SK-N-SH (cell line): ENCODE measurements around the gene CACNA1A. TPM values are rescaled to one million over a fixed set of nuclear protein-coding genes. Genes with fewer than 3 reads are reported as not detected.

Source experiments
- CTCF ChIA-PET: fragments of 300-600, 350-600 bp; formaldehyde crosslinking; extraction: SDS; loops from one replicate; lab custom pipeline; 2021; lab: Yijun Ruan, JAX
- POLR2A ChIA-PET: fragments of 350-600 bp; sonication (Branson Sonifier 250); formaldehyde crosslinking; extraction: SDS; loops from one replicate; lab custom pipeline; 2020; ENCODE audit warnings: antibody characterized with exemption, inconsistent platforms; lab: Yijun Ruan, JAX
- DNase-seq: peaks from one replicate; pipeline ENCODE4 v3.0.0; 2012
- H2AFZ ChIP-seq: fragments of 200-600 bp; sonication (generic); 2 replicates; pipeline ENCODE4 v1.8.1; 2016; ENCODE audit warnings: antibody characterized with exemption, mild to moderate bottlenecking, low read depth
- H3F3A ChIP-seq: fragments of 200-600 bp; sonication (generic); replicated peaks from 2 replicates; pipeline ENCODE3; 2016; ENCODE audit warnings: antibody characterized with exemption, mild to moderate bottlenecking; ENCODE audit not compliant: insufficient read depth
- H3K27ac ChIP-seq, 2 experiments: fragments of 200-500 bp in 1 of 2; fragments of 200-600 bp in 1 of 2; sonication (Bioruptor generic) in 1 of 2; sonication (generic), shearing (Covaris generic) in 1 of 2; 2 replicates each; pipeline versions ENCODE4 v1.5.1 to v1.6.1; 2014 to 2016; ENCODE audit warnings: low read depth in 2 of 2, inconsistent platforms in 1 of 2, low read length in 1 of 2, mild to moderate bottlenecking in 1 of 2, mixed read lengths in 1 of 2
- H3K27me3 ChIP-seq: fragments of 200-600 bp; sonication (generic), shearing (Covaris generic); 2 replicates; pipeline ENCODE4 v1.6.1; 2016; ENCODE audit warnings: mixed run types; ENCODE audit not compliant: insufficient read depth
- H3K36me3 ChIP-seq, 2 experiments: fragments of 200-500 bp in 1 of 2; fragments of 200-600 bp in 1 of 2; sonication (Bioruptor generic) in 1 of 2; sonication (generic) in 1 of 2; replicated peaks in 1 of 2; 2 replicates each; pipeline versions ENCODE3 to v1.5.1; 2014 to 2016; ENCODE audit warnings: low read length in 1 of 2, mild to moderate bottlenecking in 1 of 2; ENCODE audit not compliant: insufficient read depth in 2 of 2, control insufficient read depth in 1 of 2
- H3K4me1 ChIP-seq, 2 experiments: fragments of 200-500 bp in 1 of 2; fragments of 200-600 bp in 1 of 2; sonication (Bioruptor generic) in 1 of 2; sonication (generic), shearing (Covaris generic) in 1 of 2; 2 replicates each; pipeline versions ENCODE4 v1.5.1 to v1.6.1; 2014 to 2016; ENCODE audit warnings: low read depth in 1 of 2, low read length in 1 of 2, mixed run types in 1 of 2; ENCODE audit not compliant: insufficient read depth in 2 of 2, control insufficient read depth in 1 of 2
- H3K4me2 ChIP-seq: fragments of 200-600 bp; sonication (generic), shearing (Covaris generic); 2 replicates; pipeline ENCODE4 v1.6.1; 2017; ENCODE audit warnings: mixed run types
- H3K4me3 ChIP-seq, 2 experiments: fragments of 200-500 bp in 1 of 2; fragments of 200-600 bp in 1 of 2; sonication (Bioruptor generic) in 1 of 2; sonication (generic), shearing (Covaris generic) in 1 of 2; 2 replicates each; pipeline versions ENCODE4 v1.5.1 to v1.8.1; 2014 to 2016; ENCODE audit warnings: low read depth in 2 of 2, inconsistent platforms in 1 of 2, low read length in 1 of 2, mild to moderate bottlenecking in 1 of 2, mixed read lengths in 1 of 2, moderate library complexity in 1 of 2
- H3K79me2 ChIP-seq: fragments of 200-600 bp; sonication (generic); 2 replicates; pipeline ENCODE4 v1.8.1; 2017; ENCODE audit warnings: mild to moderate bottlenecking; ENCODE audit not compliant: insufficient read depth
- H3K9ac ChIP-seq: fragments of 200-600 bp; sonication (generic); 2 replicates; pipeline ENCODE4 v1.6.1; 2017; ENCODE audit warnings: mixed run types
- H3K9me2 ChIP-seq: fragments of 200-600 bp; sonication (generic); 2 replicates; pipeline ENCODE4 v1.6.1; 2017; ENCODE audit warnings: mixed run types
- H3K9me3 ChIP-seq: fragments of 200-600 bp; sonication (generic); 2 replicates; pipeline ENCODE4 v1.6.1; 2017; ENCODE audit warnings: mixed run types, mild to moderate bottlenecking, moderate library complexity
- H4K20me1 ChIP-seq: fragments of 200-600 bp; sonication (generic); 2 replicates; pipeline ENCODE4 v1.6.1; 2017; ENCODE audit warnings: mild to moderate bottlenecking, mixed run types; ENCODE audit not compliant: insufficient read depth
- CHD2 ChIP-seq: fragments of 150-350 bp; IDR thresholded peaks from 2 replicates; pipeline ENCODE4 v1.6.1; 2018; ENCODE audit warnings: low read length; ENCODE audit not compliant: partially characterized antibody
- ELF1 ChIP-seq: IDR thresholded peaks from 2 replicates; pipeline ENCODE4 v1.4.0; 2012
- EZH2phosphoT487 ChIP-seq: fragments of 200-600 bp; sonication (generic); IDR thresholded peaks from 2 replicates; pipeline ENCODE4 v1.6.1; 2017; ENCODE audit warnings: low read depth, mixed run types, mild to moderate bottlenecking, antibody characterized with exemption, moderate library complexity, borderline replicate concordance
- IRF3 ChIP-seq: fragments of 150-350 bp; IDR thresholded peaks from 2 replicates; pipeline ENCODE4 v1.6.1; 2016; ENCODE audit warnings: mild to moderate bottlenecking, low read depth, low read length
- JUND ChIP-seq: IDR thresholded peaks from 2 replicates; pipeline ENCODE4 v1.4.0; 2012
- MXI1 ChIP-seq: IDR thresholded peaks from 2 replicates; pipeline ENCODE4 v1.6.1; 2012; ENCODE audit warnings: mild to moderate bottlenecking, low read depth, low read length, improper control_type of control experiment
- NFIC ChIP-seq: IDR thresholded peaks from 2 replicates; pipeline ENCODE4 v1.4.0; 2012; ENCODE audit warnings: borderline replicate concordance
- POLR2AphosphoS5 ChIP-seq: IDR thresholded peaks from 2 replicates; pipeline ENCODE4 v1.6.1; 2012; ENCODE audit warnings: low read depth, low read length
- RCOR1 ChIP-seq: fragments of 150-350 bp; IDR thresholded peaks from 2 replicates; pipeline ENCODE4 v1.6.1; 2017; ENCODE audit warnings: antibody characterized with exemption, low read length
- REST ChIP-seq: IDR thresholded peaks from 2 replicates; pipeline ENCODE4 v1.6.1; 2012; ENCODE audit warnings: mild to moderate bottlenecking, low read depth, low read length, moderate library complexity
- RFX5 ChIP-seq: IDR thresholded peaks from 2 replicates; pipeline ENCODE4 v1.6.1; 2012; ENCODE audit warnings: mild to moderate bottlenecking, improper control_type of control experiment, low read length
- TCF12 ChIP-seq: IDR thresholded peaks from 2 replicates; pipeline ENCODE4 v1.4.0; 2012
- TEAD4 ChIP-seq: IDR thresholded peaks from 2 replicates; pipeline ENCODE4 v1.4.0; 2012; ENCODE audit warnings: mild to moderate bottlenecking, borderline replicate concordance; ENCODE audit not compliant: insufficient read depth
- USF1 ChIP-seq: IDR thresholded peaks from 2 replicates; pipeline ENCODE4 v1.4.0; 2012; ENCODE audit warnings: low read depth, borderline replicate concordance
- USF2 ChIP-seq: fragments of 150-350 bp; IDR thresholded peaks from 2 replicates; pipeline ENCODE4 v1.6.1; 2017; ENCODE audit warnings: antibody characterized with exemption, low read length, low read depth, borderline replicate concordance
- YY1 ChIP-seq: IDR thresholded peaks from 2 replicates; pipeline ENCODE4 v1.4.0; 2012; ENCODE audit warnings: low read depth, mild to moderate bottlenecking
- WGBS: methylation state at CpG from one replicate; pipeline ENCODE4 v1.1.6; 2017; ENCODE audit warnings: low lambda C conversion rate; 5-methylcytosine and 5-hydroxymethylcytosine counted together
- polyA plus RNA-seq, 3 experiments: library from polyadenylated mRNA; depleted of rRNA; stranded (reverse); fragments of >200 nt; gene quantifications; 2 replicates each; pipeline ENCODE4 v1.2.3, GENCODE V29; 2012

CACNA1A gene
- polyA plus RNA-seq, 1 of the 3 experiments (the other 2 are of a cell fraction): 1.3 TPM

- no peak overlapping the region for H3K27ac ChIP-seq
- no peaks in the 10 kb centered on the region for H3K79me2 ChIP-seq
- peak overlapping the region; percentile 29 to 55 for H3K4me3 ChIP-seq
- peak; percentile 73 for DNase-seq
- POLR2A ChIA-PET: no interaction called here
- H3K9me3 ChIP-seq: no peaks in the 10 kb centered on the region
- TF ChIP-seq EZH2phosphoT487 (no peak), IRF3 (no peak), YY1 (no peak), POLR2AphosphoS5 (no peak), NFIC (no peak), CHD2 (no peak), ELF1 (no peak), REST (no peak), TCF12 (no peak), USF1 (no peak), USF2 (no peak), JUND (no peak), RCOR1 (no peak), MXI1 (no peak), TEAD4 (no peak), RFX5 (no peak)
- WGBS: 5% methylated on average over 41 of the region's 69 CpGs
- H3K27me3 ChIP-seq: peaks cover 73% of the 10 kb centered on the region
- no peaks in the 10 kb centered on the region for H3K9me2 ChIP-seq
- H3K9ac ChIP-seq: no peak overlapping the region
- peak overlapping the region; percentile 71; the same call in 1 of the 2 replicates for H3K4me2 ChIP-seq
- CTCF ChIA-PET: interaction anchor here (1.1 kb wide), 1 partner anchor 21 kb away, joined by 5 read pairs; no protein-coding TSS in a partner anchor
- no peaks in the 10 kb centered on the region for H4K20me1 ChIP-seq
- no peak overlapping the region for H2AFZ ChIP-seq
- no peaks in the 10 kb centered on the region for H3K4me1 ChIP-seq
- H3K36me3 ChIP-seq: no peaks in the 10 kb centered on the region
- H3F3A ChIP-seq: no peaks in the 10 kb centered on the region
Measured at GRCh38 chr19:13505761-13506470, 363 bp downstream of the CACNA1A start.
